Measurements from ENCODE around the gene CALR. TPM values are rescaled to one million over a fixed set of nuclear protein-coding genes. Genes with fewer than 3 reads are reported as not detected.

Gene CALR
- total and polyA plus RNA-seq, 9 of the 15 experiments (the other 6 are each of a cell fraction or from before 2014, with no cell fraction given), result 126 to 811 (median 642) TPM

DNA sequence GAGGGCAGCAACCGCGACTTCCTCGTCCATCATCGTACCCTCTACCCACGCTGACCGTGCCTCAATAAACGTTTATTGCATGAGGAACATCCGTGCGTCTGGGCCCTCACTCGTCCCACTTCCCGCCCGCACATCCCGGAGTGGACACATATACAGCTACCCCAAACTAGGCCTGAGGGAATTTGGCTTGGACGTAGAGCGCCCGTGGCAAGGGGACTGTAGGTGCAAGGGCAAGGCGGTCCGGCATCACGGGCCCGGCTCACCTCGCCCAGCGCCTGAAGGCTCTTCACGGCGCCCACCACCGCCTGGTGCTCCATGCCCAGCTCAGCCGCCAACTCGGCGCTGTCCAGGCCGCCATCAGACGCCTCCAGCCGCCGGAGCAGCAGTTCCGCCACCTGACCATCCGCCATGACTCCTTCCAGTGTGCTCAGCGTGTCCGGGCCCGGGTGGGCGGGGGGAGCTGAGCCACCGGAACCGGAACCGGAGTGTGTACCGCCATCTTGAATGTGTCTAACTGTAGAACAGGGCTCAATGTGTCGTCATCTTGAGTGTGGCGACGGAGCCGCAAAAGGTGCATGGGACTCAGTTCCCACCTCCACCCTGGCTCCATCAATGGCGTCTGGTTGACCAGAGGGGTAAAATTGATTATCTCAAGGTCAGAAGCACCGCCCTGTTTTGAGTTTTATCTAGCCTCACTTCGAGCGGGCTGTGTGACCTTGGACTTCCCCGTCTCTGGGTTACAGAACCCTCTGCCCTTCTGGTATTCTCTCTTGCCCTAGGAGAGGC, 4.9 kb upstream of the CALR start, which contains the start of gene FARSA:
Gene FARSA (minus strand): TSS at position 425 of the 786 bp plus-strand sequence. CDS start 15 bp downstream, at position 410.
- H2AFZ ChIP-seq (ENCODE audit: low read depth, low read length), result peak within 1 kb of the TSS; percentile 97
- peak; percentile 97 for FAIRE-seq
- DNase-seq (ENCODE audit: extremely low read depth in 1 of 4, low spot score in 3 of 4), result peak; percentile 82 to 96 (median 86)
- ATAC-seq, result peak; percentile 85
- peaks cover 58% of the 10 kb centered on the region for H3K79me2 ChIP-seq (ENCODE audit: control insufficient read depth, insufficient read depth, low read length)
- TSS peak; percentile 72 for BruUV-seq (replicated peaks)
- peak within 1 kb of the TSS; percentile 86 for H3K4me3 ChIP-seq
- H3K27ac ChIP-seq (ENCODE audit: extremely low read depth, low read depth, low read length), result peak within 1 kb of the TSS; percentile 96
- no peaks in the 10 kb centered on the region for H3K9me3 ChIP-seq (replicated peaks; ENCODE audit: control insufficient read depth, insufficient read depth, low read depth, low read length)
- CTCF ChIA-PET (ENCODE audit: low intra/inter-chr PET ratio), result no interaction called here
- under 1% methylated on average over 49 of the region's 51 CpGs for WGBS (ENCODE audit: insufficient coverage, low coverage, missing lambda C conversion rate)
- POLR2A ChIA-PET, result interaction anchor here (0.6 to 2.1 kb wide), 13 partner anchors 9 to 174 kb away, joined by 3 to 10 read pairs (median 3); partner anchors contain the start of genes DNASE2, GADD45GIP1, GCDH and RAD23A
- in situ Hi-C loops (cut with MboI) (no loop called here), intact Hi-C loops (cut with micrococcal nuclease) (no loop called here)
- no peaks in the 10 kb centered on the region for H3K27me3 ChIP-seq (ENCODE audit: control insufficient read depth in 2 of 2, insufficient read depth in 2 of 2, low read length in 2 of 2)
- H3K36me3 ChIP-seq (ENCODE audit: control insufficient read depth, insufficient read depth, low read length), result peaks cover 39% of the 10 kb centered on the region
- peak within 1 kb of the TSS; percentile 98 for H3K4me2 ChIP-seq (ENCODE audit: insufficient read depth, low read length)
- peaks cover 29 to 46% of the 10 kb centered on the region in 2 experiments for H3K4me1 ChIP-seq (replicated peaks in 1 of 2; ENCODE audit: control insufficient read depth in 2 of 2, insufficient read depth in 2 of 2, low read length in 2 of 2)
- no peaks in the 10 kb centered on the region for H3K9me1 ChIP-seq (ENCODE audit: control insufficient read depth, insufficient read depth, low read length)
- no peaks in the 10 kb centered on the region; the same call in 1 of the 2 replicates for H4K20me1 ChIP-seq (replicated peaks; ENCODE audit: control insufficient read depth, insufficient read depth, low read length)
- H3K9ac ChIP-seq (ENCODE audit: insufficient read depth in 1 of 2, low read depth in 2 of 2, low read length in 2 of 2), result peak within 1 kb of the TSS; percentile 94 to 97
- TF ChIP-seq MECOM (CRISPR knock-in tag; IDR thresholded peaks at IDR 0.05), result no peak
- peak; percentile 30 for TF ChIP-seq NEUROD1 (IDR thresholded peaks at IDR 0.05; ENCODE audit: borderline replicate concordance, low read depth, low read length, partially characterized antibody)
- TF ChIP-seq HEY1 (CRISPR knock-in tag; IDR thresholded peaks at IDR 0.05; ENCODE audit: borderline replicate concordance), result no peak
- TF ChIP-seq, protein P1, sequence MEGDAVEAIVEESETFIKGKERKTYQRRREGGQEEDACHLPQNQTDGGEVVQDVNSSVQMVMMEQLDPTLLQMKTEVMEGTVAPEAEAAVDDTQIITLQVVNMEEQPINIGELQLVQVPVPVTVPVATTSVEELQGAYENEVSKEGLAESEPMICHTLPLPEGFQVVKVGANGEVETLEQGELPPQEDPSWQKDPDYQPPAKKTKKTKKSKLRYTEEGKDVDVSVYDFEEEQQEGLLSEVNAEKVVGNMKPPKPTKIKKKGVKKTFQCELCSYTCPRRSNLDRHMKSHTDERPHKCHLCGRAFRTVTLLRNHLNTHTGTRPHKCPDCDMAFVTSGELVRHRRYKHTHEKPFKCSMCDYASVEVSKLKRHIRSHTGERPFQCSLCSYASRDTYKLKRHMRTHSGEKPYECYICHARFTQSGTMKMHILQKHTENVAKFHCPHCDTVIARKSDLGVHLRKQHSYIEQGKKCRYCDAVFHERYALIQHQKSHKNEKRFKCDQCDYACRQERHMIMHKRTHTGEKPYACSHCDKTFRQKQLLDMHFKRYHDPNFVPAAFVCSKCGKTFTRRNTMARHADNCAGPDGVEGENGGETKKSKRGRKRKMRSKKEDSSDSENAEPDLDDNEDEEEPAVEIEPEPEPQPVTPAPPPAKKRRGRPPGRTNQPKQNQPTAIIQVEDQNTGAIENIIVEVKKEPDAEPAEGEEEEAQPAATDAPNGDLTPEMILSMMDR (IDR thresholded peaks at IDR 0.05 in 2 of 3, conservative IDR thresholded peaks at IDR 0.05 in 1 of 3; ENCODE audit: insufficient read depth in 2 of 3, low read depth in 1 of 3, low read length in 3 of 3), result peak in 1 of 3 experiments; percentile 28; a peak in 2 of 6 replicates
- TF ChIP-seq PHTF2 (CRISPR knock-in tag; IDR thresholded peaks at IDR 0.05), result no peak
- TF ChIP-seq MAZ (CRISPR knock-in tag; conservative IDR thresholded peaks at IDR 0.05 in 1 of 2, IDR thresholded peaks at IDR 0.05 in 1 of 2), result peak; percentile 68 to 82; a peak in 3 of 4 replicates
- no peak for TF ChIP-seq ERF (CRISPR knock-in tag; IDR thresholded peaks at IDR 0.05)
- peak; percentile 87 for TF ChIP-seq MXI1 (IDR thresholded peaks at IDR 0.05; ENCODE audit: low read depth, low read length)
- peak; percentile 99 for TF ChIP-seq RBFOX2 (IDR thresholded peaks at IDR 0.05; ENCODE audit: low read depth, low read length)
- TF ChIP-seq PHF20 (IDR thresholded peaks at IDR 0.05; ENCODE audit: partially characterized antibody), result peak; percentile 64
- 0 out of 2 replicates have a peak, but pooled peaks have one; percentile 28 for TF ChIP-seq MTA1 (IDR thresholded peaks at IDR 0.05; ENCODE audit: borderline replicate concordance)
- TF ChIP-seq NFIX (CRISPR knock-in tag; IDR thresholded peaks at IDR 0.05; ENCODE audit: low read depth), result no peak
- TF ChIP-seq, protein P2, sequence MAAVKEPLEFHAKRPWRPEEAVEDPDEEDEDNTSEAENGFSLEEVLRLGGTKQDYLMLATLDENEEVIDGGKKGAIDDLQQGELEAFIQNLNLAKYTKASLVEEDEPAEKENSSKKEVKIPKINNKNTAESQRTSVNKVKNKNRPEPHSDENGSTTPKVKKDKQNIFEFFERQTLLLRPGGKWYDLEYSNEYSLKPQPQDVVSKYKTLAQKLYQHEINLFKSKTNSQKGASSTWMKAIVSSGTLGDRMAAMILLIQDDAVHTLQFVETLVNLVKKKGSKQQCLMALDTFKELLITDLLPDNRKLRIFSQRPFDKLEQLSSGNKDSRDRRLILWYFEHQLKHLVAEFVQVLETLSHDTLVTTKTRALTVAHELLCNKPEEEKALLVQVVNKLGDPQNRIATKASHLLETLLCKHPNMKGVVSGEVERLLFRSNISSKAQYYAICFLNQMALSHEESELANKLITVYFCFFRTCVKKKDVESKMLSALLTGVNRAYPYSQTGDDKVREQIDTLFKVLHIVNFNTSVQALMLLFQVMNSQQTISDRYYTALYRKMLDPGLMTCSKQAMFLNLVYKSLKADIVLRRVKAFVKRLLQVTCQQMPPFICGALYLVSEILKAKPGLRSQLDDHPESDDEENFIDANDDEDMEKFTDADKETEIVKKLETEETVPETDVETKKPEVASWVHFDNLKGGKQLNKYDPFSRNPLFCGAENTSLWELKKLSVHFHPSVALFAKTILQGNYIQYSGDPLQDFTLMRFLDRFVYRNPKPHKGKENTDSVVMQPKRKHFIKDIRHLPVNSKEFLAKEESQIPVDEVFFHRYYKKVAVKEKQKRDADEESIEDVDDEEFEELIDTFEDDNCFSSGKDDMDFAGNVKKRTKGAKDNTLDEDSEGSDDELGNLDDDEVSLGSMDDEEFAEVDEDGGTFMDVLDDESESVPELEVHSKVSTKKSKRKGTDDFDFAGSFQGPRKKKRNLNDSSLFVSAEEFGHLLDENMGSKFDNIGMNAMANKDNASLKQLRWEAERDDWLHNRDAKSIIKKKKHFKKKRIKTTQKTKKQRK (IDR thresholded peaks at IDR 0.05; ENCODE audit: borderline replicate concordance, low read depth, low read length), result no peak
- TF ChIP-seq TSC22D4 (tag; IDR thresholded peaks at IDR 0.05), result no peak
- TF ChIP-seq CEBPG (CRISPR knock-in tag; IDR thresholded peaks at IDR 0.05), result peak; percentile 75
- no peak for TF ChIP-seq CEBPG (tag; conservative IDR thresholded peaks at IDR 0.05 in 1 of 2, IDR thresholded peaks at IDR 0.05 in 1 of 2)
